Measurements from ENCODE around the gene AKNAD1. TPM values are rescaled to one million over a fixed set of nuclear protein-coding genes. Genes with fewer than 3 reads are reported as not detected.

AKNAD1 gene
- polyA plus RNA-seq, 1 donor (not counting 4 experiments of a cell fraction or from before 2014, with no cell fraction given): 6.9 TPM

DNA sequence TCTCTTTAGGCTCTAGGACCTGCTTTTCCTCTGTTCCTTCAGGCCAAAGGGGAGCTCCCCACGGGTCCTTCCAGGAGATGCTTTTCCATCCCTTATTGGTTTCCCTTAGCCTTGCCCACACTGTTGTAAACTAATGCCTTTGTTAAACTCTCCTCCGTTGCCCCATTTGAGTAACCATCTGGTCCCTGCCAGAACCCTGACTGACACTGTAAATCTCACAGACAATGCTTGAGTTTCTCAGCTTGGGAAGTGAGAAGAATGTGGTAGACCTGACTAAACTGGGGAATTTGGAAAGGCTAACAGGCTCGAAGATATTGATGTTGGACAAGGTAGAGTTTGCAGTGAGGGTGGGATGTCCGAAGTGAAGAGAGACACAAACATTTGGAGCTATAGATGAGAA is 11.4 kb downstream of the AKNAD1 start:
- Histone ChIP-seq H3K4me2 (ENCODE audit: control insufficient read depth, extremely low read depth, insufficient read depth, low read depth, low read length) (peak overlapping the region; percentile 42), H4K20me1 (ENCODE audit: control insufficient read depth, extremely low read depth, insufficient read depth, low read length) (no peaks in the 10 kb centered on the region), H3K9me1 (ENCODE audit: control insufficient read depth, extremely low read depth, insufficient read depth, low read length) (no peaks in the 10 kb centered on the region), H2AFZ (ENCODE audit: control insufficient read depth, low read length) (peak overlapping the region; percentile 84), H3K27me3 (ENCODE audit: control insufficient read depth, extremely low read depth, insufficient read depth, low read length) (no peaks in the 10 kb centered on the region), H3K27ac (ENCODE audit: control insufficient read depth, insufficient read depth, low read length) (peak overlapping the region; percentile 84), H3K79me2 (ENCODE audit: control insufficient read depth, insufficient read depth, low read length) (no peaks in the 10 kb centered on the region), H3K4me1 (ENCODE audit: control insufficient read depth, extremely low read depth, insufficient read depth, low read length) (peaks cover 19% of the 10 kb centered on the region), H3K9me3 (ENCODE audit: control insufficient read depth, low read depth, low read length) (no peaks in the 10 kb centered on the region), H3K36me3 (ENCODE audit: control insufficient read depth in 2 of 2, extremely low read depth in 1 of 2, insufficient read depth in 2 of 2, low read length in 2 of 2) (no peaks in the 10 kb centered on the region), H3K4me3 (ENCODE audit: control insufficient read depth in 2 of 3, extremely low read depth in 1 of 3, insufficient read depth in 2 of 3, low read depth in 1 of 3, low read length in 3 of 3) (peak overlapping the region in 1 of 3 experiments; percentile 11), H3K9ac (ENCODE audit: control insufficient read depth, extremely low read depth, insufficient read depth, low read length) (peak overlapping the region; percentile 30)
- dilution Hi-C loops (cut with MboI; ENCODE audit: extremely low pct_ligation_motif_present, low sequenced_read_pairs): no loop called here
- FAIRE-seq (peak; percentile 69), DNase-seq (ENCODE audit: low read depth, low spot score) (no peak)
- TF ChIP-seq, protein P1, sequence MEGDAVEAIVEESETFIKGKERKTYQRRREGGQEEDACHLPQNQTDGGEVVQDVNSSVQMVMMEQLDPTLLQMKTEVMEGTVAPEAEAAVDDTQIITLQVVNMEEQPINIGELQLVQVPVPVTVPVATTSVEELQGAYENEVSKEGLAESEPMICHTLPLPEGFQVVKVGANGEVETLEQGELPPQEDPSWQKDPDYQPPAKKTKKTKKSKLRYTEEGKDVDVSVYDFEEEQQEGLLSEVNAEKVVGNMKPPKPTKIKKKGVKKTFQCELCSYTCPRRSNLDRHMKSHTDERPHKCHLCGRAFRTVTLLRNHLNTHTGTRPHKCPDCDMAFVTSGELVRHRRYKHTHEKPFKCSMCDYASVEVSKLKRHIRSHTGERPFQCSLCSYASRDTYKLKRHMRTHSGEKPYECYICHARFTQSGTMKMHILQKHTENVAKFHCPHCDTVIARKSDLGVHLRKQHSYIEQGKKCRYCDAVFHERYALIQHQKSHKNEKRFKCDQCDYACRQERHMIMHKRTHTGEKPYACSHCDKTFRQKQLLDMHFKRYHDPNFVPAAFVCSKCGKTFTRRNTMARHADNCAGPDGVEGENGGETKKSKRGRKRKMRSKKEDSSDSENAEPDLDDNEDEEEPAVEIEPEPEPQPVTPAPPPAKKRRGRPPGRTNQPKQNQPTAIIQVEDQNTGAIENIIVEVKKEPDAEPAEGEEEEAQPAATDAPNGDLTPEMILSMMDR (optimal IDR thresholded peaks at IDR 0.05 in 1 of 3, IDR thresholded peaks at IDR 0.05 in 1 of 3, conservative IDR thresholded peaks at IDR 0.05 in 1 of 3; ENCODE audit: extremely low read depth in 1 of 3, insufficient read depth in 2 of 3, low read length in 3 of 3): no peak
- TF ChIP-seq EZH2 (IDR thresholded peaks at IDR 0.05; ENCODE audit: low read length): no peak

DNA sequence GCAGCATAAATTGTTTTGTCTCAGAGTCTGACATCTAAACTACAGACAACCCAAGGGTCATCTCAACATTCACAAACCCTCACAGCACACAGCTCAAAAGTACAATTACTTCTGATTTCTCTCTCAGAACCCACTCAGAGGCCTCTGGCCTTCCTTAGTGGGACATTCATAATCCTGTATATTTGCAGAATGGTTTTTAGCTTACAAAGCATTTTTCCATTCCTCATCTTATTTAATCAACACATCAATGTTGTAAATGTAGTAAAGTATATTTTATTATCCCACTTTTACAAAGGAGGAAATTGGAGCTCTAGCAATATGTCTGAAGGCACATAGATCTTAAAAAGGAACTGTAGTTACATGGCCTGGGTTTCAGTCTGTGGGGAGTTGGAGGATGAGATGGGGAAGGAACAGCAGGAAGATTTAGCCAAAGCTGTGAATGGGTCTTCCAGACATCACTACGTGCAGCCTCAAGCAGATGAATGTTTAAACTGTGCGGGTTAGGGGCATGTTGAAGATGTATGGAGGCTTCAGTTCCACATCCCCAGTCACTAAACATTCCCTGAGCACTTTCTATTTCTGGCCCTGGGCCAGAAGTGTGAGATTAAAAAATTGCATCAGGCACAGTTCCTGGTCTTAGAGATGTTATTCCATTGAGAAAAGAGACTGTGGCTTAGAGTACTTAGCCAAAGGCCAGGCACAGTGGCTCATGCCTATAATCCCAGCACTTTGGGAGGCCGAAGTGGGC is 13.3 kb downstream of the AKNAD1 start:
- Histone ChIP-seq H3K9me1 (ENCODE audit: control insufficient read depth, extremely low read depth, insufficient read depth, low read length) (no peaks in the 10 kb centered on the region), H3K27ac (ENCODE audit: control insufficient read depth, insufficient read depth, low read length) (no peak overlapping the region), H3K36me3 (ENCODE audit: control insufficient read depth in 2 of 2, extremely low read depth in 1 of 2, insufficient read depth in 2 of 2, low read length in 2 of 2) (no peaks in the 10 kb centered on the region), H2AFZ (ENCODE audit: control insufficient read depth, low read length) (no peak overlapping the region), H4K20me1 (ENCODE audit: control insufficient read depth, extremely low read depth, insufficient read depth, low read length) (no peaks in the 10 kb centered on the region), H3K9me3 (ENCODE audit: control insufficient read depth, low read depth, low read length) (no peaks in the 10 kb centered on the region), H3K27me3 (ENCODE audit: control insufficient read depth, extremely low read depth, insufficient read depth, low read length) (no peaks in the 10 kb centered on the region), H3K4me1 (ENCODE audit: control insufficient read depth, extremely low read depth, insufficient read depth, low read length) (peaks cover 19% of the 10 kb centered on the region), H3K9ac (ENCODE audit: control insufficient read depth, extremely low read depth, insufficient read depth, low read length) (no peak overlapping the region), H3K4me2 (ENCODE audit: control insufficient read depth, extremely low read depth, insufficient read depth, low read depth, low read length) (no peak overlapping the region), H3K4me3 (ENCODE audit: control insufficient read depth in 2 of 3, extremely low read depth in 1 of 3, insufficient read depth in 2 of 3, low read depth in 1 of 3, low read length in 3 of 3) (no peak overlapping the region), H3K79me2 (ENCODE audit: control insufficient read depth, insufficient read depth, low read length) (no peaks in the 10 kb centered on the region)
- DNase-seq (ENCODE audit: low read depth, low spot score) (no peak), FAIRE-seq (peak; percentile 23)
- no peak for TF ChIP-seq EZH2 (IDR thresholded peaks at IDR 0.05; ENCODE audit: low read length)
- TF ChIP-seq, protein P1 (optimal IDR thresholded peaks at IDR 0.05 in 1 of 3, IDR thresholded peaks at IDR 0.05 in 1 of 3, conservative IDR thresholded peaks at IDR 0.05 in 1 of 3; ENCODE audit: extremely low read depth in 1 of 3, insufficient read depth in 2 of 3, low read length in 3 of 3): no peak
- dilution Hi-C loops (cut with MboI; ENCODE audit: extremely low pct_ligation_motif_present, low sequenced_read_pairs): no loop called here
